ENCODE results near the gene GORASP2. TPM values are rescaled to one million over a fixed set of nuclear protein-coding genes. Genes with fewer than 3 reads are reported as not detected.

GORASP2 gene
- total and polyA plus RNA-seq, 2 of the 8 experiments (the other 6 are each of a cell fraction or from before 2014, with no cell fraction given), result 86.8 to 214 TPM

Other genes with a start within 250 kb of the GORASP2 start
- gene SP5, start 213.9 kb upstream of the GORASP2 start, total RNA-seq (2021; fragmentation: NEBNext Ultra II Directional; extraction: Animal tissue kit (Norgen Biotek cat#: 25700)), result 0.31 TPM in 1 of 2 replicates, not detected in the other
- gene SP5, start 213.9 kb upstream of the GORASP2 start, polyA plus RNA-seq (2011; rRNA removed), result 0.17 and 0.46 TPM in 2 replicates
- gene ERICH2, start 158.9 kb upstream of the GORASP2 start, total RNA-seq (2021; fragmentation: NEBNext Ultra II Directional; extraction: Animal tissue kit (Norgen Biotek cat#: 25700)), result 2.0 and 2.1 TPM in 2 replicates
- 0.20 TPM in 1 of 2 replicates, not detected in the other for gene ERICH2, start 158.9 kb upstream of the GORASP2 start, polyA plus RNA-seq (2011; rRNA removed)
- 0.34 and 0.65 TPM in 2 replicates for gene GAD1, start 112.4 kb upstream of the GORASP2 start, total RNA-seq (2021; fragmentation: NEBNext Ultra II Directional; extraction: Animal tissue kit (Norgen Biotek cat#: 25700))
- gene GAD1, start 112.4 kb upstream of the GORASP2 start, polyA plus RNA-seq (2011; rRNA removed), result 1.0 and 1.1 TPM in 2 replicates
- gene TLK1, start 231.6 kb downstream of the GORASP2 start, total RNA-seq (2021; fragmentation: NEBNext Ultra II Directional; extraction: Animal tissue kit (Norgen Biotek cat#: 25700)), result 97.4 and 102 TPM in 2 replicates
- gene TLK1, start 231.6 kb downstream of the GORASP2 start, polyA plus RNA-seq (2011; rRNA removed), result 8.9 and 11.2 TPM in 2 replicates

Data from H1 (cell line).